Natural killer cell (primary cell): Measurements from ENCODE around the gene ALLC. TPM values are rescaled to one million over a fixed set of nuclear protein-coding genes. Genes with fewer than 3 reads are reported as not detected.

ENCODE experiments used
- ATAC-seq, 3 donors: fragments of 150-1000 bp in 2 of 3; fragments of 200-7000 bp in 1 of 3; cut with Tn5 transposase; 1 replicate in 1 of 3; 2 replicates in 2 of 3; pipeline ENCODE4 v1.10.0; 2021; ENCODE audit warnings: mild to moderate bottlenecking in 2 of 3, moderate library complexity in 2 of 3
- DNase-seq, 2 donors: peaks; one replicate each; pipeline versions ENCODE4 v3.0.0 to v3.0.0-alpha.2; 2013 to 2021; ENCODE audit warnings: mixed read lengths in 1 of 2
- H3K27ac ChIP-seq: one replicate; pipeline ENCODE4 v1.5.1; 2013; ENCODE audit warnings: mild to moderate bottlenecking, low read length
- H3K27me3 ChIP-seq: one replicate; pipeline ENCODE4 v1.6.1; 2013; ENCODE audit warnings: low read length; ENCODE audit not compliant: control insufficient read depth, insufficient read depth
- H3K36me3 ChIP-seq: one replicate; pipeline ENCODE4 v1.6.1; 2013; ENCODE audit warnings: low read length; ENCODE audit not compliant: control insufficient read depth, insufficient read depth
- H3K4me1 ChIP-seq: one replicate; pipeline ENCODE4 v1.6.1; 2013; ENCODE audit warnings: low read length; ENCODE audit not compliant: control insufficient read depth, insufficient read depth
- H3K4me3 ChIP-seq: one replicate; pipeline ENCODE4 v1.5.1; 2013; ENCODE audit warnings: low read length
- H3K9me3 ChIP-seq: one replicate; pipeline ENCODE4 v1.6.1; 2013; ENCODE audit warnings: low read length; ENCODE audit not compliant: control insufficient read depth, insufficient read depth
- H3K27ac Mint-ChIP-seq, 2 donors: one replicate each; pipeline ENCODE4 v1.8.0; 2022; ENCODE audit warnings: mild to moderate bottlenecking in 2 of 2, mixed read lengths in 2 of 2, moderate library complexity in 1 of 2
- H3K27me3 Mint-ChIP-seq, 2 donors: one replicate each; pipeline ENCODE4 v1.8.0; 2022; ENCODE audit warnings: low read depth in 2 of 2, mixed read lengths in 2 of 2
- H3K36me3 Mint-ChIP-seq: one replicate; pipeline ENCODE4 v1.8.0; 2022; ENCODE audit warnings: mixed read lengths
- H3K4me1 Mint-ChIP-seq, 2 donors: one replicate each; pipeline ENCODE4 v1.8.0; 2022; ENCODE audit warnings: mixed read lengths in 2 of 2
- H3K4me3 Mint-ChIP-seq: one replicate; pipeline ENCODE4 v1.8.0; 2022; ENCODE audit warnings: mild to moderate bottlenecking, moderate library complexity, mixed read lengths
- H3K9me3 Mint-ChIP-seq, 2 donors: one replicate each; pipeline ENCODE4 v1.8.0; 2022; ENCODE audit warnings: mixed read lengths in 2 of 2
- CTCF ChIP-seq: fragments of 200-600 bp; IDR thresholded peaks from one replicate; pipeline ENCODE4 v1.8.0; 2022; ENCODE audit warnings: antibody characterized with exemption
- WGBS: methylation state at CpG from one replicate; pipeline ENCODE4 v1.1.7; 2013; ENCODE audit warnings: missing lambda C conversion rate; ENCODE audit not compliant: insufficient coverage; 5-methylcytosine and 5-hydroxymethylcytosine counted together
- intact Hi-C: fragments of 100-400 bp; cut with micrococcal nuclease; formaldehyde crosslinking; loops from one replicate; pipeline ENCODE4 v1.14.2; 2022
- total RNA-seq, 4 donors: library from RNA; stranded (reverse); fragments of 120-200 nt in 1 of 4; gene quantifications; one replicate each; pipeline versions ENCODE4 v1.2.3 to v1.2.4, GENCODE V29; 2013 to 2022

The ALLC gene
- total RNA-seq, 3 donors from 2014 or later (not counting 1 experiment from before 2014, with no cell fraction given): not detected

DNA sequence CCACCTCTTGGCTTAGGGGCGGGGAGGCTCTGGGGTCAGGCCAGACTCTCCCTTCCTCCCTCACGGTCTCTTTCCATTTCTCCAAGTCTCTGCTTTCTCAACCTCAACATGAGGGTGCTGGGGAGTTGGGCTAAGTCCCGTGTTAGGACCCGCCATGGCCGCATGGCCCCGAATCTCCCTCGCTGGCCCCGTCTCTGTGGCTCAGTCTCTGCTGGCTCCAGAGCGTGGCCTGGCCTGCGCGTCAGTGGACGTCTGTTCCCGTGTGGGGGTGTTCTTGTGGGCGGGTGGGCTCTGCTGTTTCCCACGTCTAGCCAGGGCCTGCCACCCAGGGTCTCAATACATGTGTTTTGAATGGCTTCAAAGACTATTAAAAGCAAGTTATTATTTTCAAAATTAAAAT is 12.4 kb downstream of the ALLC start:
- no peak for TF ChIP-seq CTCF
- Histone ChIP-seq H3K9me3 (no peaks in the 10 kb centered on the region), H3K4me1 (no peaks in the 10 kb centered on the region), H3K27ac (no peak overlapping the region), H3K36me3 (no peaks in the 10 kb centered on the region), H3K27me3 (no peaks in the 10 kb centered on the region), H3K4me3 (no peak overlapping the region)
- no peaks in the 10 kb centered on the region for H3K4me1 Mint-ChIP-seq
- no peak overlapping the region for H3K27ac Mint-ChIP-seq
- H3K27me3 Mint-ChIP-seq: peaks cover 0 to 4% of the 10 kb centered on the region in 2 donors
- ATAC-seq (no peak), DNase-seq (no peak)
- no peaks in the 10 kb centered on the region for H3K36me3 Mint-ChIP-seq
- intact Hi-C loops: no loop called here
- no peaks in the 10 kb centered on the region for H3K9me3 Mint-ChIP-seq
- 89% methylated on average over 11 of the region's 15 CpGs for WGBS
- no peak overlapping the region for H3K4me3 Mint-ChIP-seq

DNA sequence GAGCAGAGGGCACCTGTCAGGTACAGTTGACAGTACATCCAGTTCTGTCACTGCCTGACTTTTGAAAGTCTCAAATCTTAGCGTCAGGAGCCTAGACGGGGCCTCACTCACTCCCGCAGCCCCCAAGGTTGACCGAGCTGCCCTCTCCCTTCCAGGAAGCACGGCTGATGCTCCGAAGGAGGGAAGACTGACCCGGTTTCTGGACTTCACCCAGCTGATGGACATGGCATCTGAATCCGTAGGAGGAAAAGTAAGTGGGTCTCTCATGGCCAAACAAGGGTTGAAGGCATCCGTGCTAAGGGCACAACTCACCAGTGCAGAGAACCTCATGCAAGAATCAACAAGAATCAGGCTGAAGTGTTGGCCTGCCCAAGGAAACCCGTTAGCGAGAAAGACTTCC is 12.9 kb downstream of the ALLC start:
- H3K27me3 ChIP-seq: no peaks in the 10 kb centered on the region
- WGBS: 89% methylated on average over 11 of the region's 11 CpGs
- no peak overlapping the region for H3K4me3 Mint-ChIP-seq
- TF ChIP-seq CTCF: no peak
- H3K4me1 Mint-ChIP-seq: no peaks in the 10 kb centered on the region
- DNase-seq: no peak
- no peak overlapping the region for H3K4me3 ChIP-seq
- no peak for ATAC-seq
- no peak overlapping the region for H3K27ac ChIP-seq
- peaks cover 0 to 4% of the 10 kb centered on the region in 2 donors for H3K27me3 Mint-ChIP-seq
- H3K9me3 Mint-ChIP-seq: no peaks in the 10 kb centered on the region
- no peaks in the 10 kb centered on the region for H3K36me3 Mint-ChIP-seq
- no peaks in the 10 kb centered on the region for H3K4me1 ChIP-seq
- H3K36me3 ChIP-seq: no peaks in the 10 kb centered on the region
- intact Hi-C loops: no loop called here
- H3K9me3 ChIP-seq: no peaks in the 10 kb centered on the region
- H3K27ac Mint-ChIP-seq: no peak overlapping the region

GRCh38 chr2:3672861-3673678 is 15.1 kb downstream of the ALLC start:
- H3K27ac Mint-ChIP-seq: no peak overlapping the region
- ATAC-seq (peak in 1 of 3 donors; percentile 23), DNase-seq (no peak)
- no peaks in the 10 kb centered on the region for H3K9me3 Mint-ChIP-seq
- no peak overlapping the region for H3K4me3 Mint-ChIP-seq
- no peaks in the 10 kb centered on the region for H3K4me1 Mint-ChIP-seq
- no peak for TF ChIP-seq CTCF
- Histone ChIP-seq H3K27me3 (no peaks in the 10 kb centered on the region), H3K9me3 (no peaks in the 10 kb centered on the region), H3K36me3 (no peaks in the 10 kb centered on the region), H3K4me3 (no peak overlapping the region), H3K4me1 (no peaks in the 10 kb centered on the region), H3K27ac (no peak overlapping the region)
- peaks cover 0 to under 1% of the 10 kb centered on the region in 2 donors for H3K27me3 Mint-ChIP-seq
- intact Hi-C loops: no loop called here
- 84% methylated on average over 9 of the region's 9 CpGs for WGBS
- H3K36me3 Mint-ChIP-seq: no peaks in the 10 kb centered on the region
